ENCODE measurements around the gene CITED2. TPM values are rescaled to one million over a fixed set of nuclear protein-coding genes. Genes with fewer than 3 reads are reported as not detected.

The CITED2 gene
- total RNA-seq, 1 experiment from 2014 or later, result 63.4 TPM

DNA sequence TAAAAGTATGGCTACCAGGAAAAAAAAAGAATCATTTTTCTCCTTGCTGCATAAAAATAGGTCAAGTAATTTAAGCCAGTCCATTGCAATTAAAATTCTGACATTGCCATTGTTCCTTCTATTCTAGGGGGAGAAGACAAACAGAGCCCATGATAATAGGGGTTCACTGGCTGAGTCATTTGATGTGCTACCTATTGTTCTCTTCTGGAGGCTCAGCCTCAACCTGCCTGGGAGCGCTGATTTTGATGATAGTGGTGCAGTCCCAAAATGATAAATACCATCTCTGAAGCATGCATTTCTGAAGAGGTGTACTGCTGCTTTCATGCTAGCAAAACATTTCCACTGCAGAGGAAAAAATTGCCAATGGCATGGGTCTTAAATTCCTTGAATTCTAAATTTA is 5.8 kb downstream of the CITED2 start (continued):
- TF ChIP-seq, protein P1, sequence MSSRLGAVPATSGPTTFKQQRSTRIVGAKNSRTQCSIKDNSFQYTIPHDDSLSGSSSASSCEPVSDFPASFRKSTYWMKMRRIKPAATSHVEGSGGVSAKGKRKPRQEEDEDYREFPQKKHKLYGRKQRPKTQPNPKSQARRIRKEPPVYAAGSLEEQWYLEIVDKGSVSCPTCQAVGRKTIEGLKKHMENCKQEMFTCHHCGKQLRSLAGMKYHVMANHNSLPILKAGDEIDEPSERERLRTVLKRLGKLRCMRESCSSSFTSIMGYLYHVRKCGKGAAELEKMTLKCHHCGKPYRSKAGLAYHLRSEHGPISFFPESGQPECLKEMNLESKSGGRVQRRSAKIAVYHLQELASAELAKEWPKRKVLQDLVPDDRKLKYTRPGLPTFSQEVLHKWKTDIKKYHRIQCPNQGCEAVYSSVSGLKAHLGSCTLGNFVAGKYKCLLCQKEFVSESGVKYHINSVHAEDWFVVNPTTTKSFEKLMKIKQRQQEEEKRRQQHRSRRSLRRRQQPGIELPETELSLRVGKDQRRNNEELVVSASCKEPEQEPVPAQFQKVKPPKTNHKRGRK (CRISPR knock-in tag; IDR thresholded peaks at IDR 0.05; ENCODE audit: borderline replicate concordance), result no peak
- no peak for TF ChIP-seq JAZF1 (CRISPR knock-in tag; IDR thresholded peaks at IDR 0.05)

DNA sequence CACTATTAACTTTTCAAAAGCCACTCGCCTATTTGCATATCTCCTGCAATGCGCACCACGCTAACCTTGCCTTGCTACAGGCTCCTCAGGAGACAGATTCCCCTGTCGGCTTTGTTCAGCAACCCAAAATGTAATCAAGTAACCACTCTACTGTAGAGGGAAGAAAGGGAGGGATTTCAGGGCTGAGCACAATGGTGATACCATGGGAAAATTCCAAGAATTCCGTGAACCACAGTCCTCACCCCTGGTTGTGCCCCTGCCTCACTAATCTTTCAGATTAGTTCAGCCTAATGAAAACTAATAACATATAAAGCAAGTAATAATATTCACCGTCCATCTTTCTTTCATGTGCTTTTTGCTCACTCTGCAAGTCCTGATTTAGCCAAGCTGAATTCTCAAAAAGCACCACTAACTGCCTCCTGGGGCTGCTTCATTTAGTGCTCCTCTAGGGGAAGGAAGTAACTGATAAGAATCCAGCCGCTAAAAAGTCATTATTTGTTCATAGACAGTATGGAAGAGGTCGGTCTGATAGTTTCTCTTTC is 6.6 kb downstream of the CITED2 start:
- peak; percentile 53 for DNase-seq (ENCODE audit: low spot score)
- ChIA-PET CTCF (interaction anchor here (1.0 kb wide), 1 partner anchor 149 kb away, joined by 6 read pairs; no protein-coding TSS in a partner anchor), POLR2A (no interaction called here)
- Mint-ChIP-seq H3K4me1 (peaks cover 74% of the 10 kb centered on the region), H3K27me3 (ENCODE audit: low read depth) (no peaks in the 10 kb centered on the region), H3K27ac (peak overlapping the region; percentile 98), H3K36me3 (peaks cover 13% of the 10 kb centered on the region), H3K9me3 (peaks cover 6% of the 10 kb centered on the region; the same call in 1 of the 2 replicates), H3K4me3 (peak overlapping the region; percentile 36)
- peak; percentile 92 for ATAC-seq
- TF ChIP-seq NFE2L1 (CRISPR knock-in tag; IDR thresholded peaks at IDR 0.05), result no peak
- peak; percentile 98 for TF ChIP-seq TEAD1 (CRISPR knock-in tag; IDR thresholded peaks at IDR 0.05)
- TF ChIP-seq, protein P2, sequence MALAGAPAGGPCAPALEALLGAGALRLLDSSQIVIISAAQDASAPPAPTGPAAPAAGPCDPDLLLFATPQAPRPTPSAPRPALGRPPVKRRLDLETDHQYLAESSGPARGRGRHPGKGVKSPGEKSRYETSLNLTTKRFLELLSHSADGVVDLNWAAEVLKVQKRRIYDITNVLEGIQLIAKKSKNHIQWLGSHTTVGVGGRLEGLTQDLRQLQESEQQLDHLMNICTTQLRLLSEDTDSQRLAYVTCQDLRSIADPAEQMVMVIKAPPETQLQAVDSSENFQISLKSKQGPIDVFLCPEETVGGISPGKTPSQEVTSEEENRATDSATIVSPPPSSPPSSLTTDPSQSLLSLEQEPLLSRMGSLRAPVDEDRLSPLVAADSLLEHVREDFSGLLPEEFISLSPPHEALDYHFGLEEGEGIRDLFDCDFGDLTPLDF (CRISPR knock-in tag; IDR thresholded peaks at IDR 0.05), result no peak
- TF ChIP-seq SP1 (CRISPR knock-in tag; conservative IDR thresholded peaks at IDR 0.05), result 0 out of 2 replicates have a peak, but pooled peaks have one; percentile 21
- TF ChIP-seq ZNF121 (CRISPR knock-in tag; IDR thresholded peaks at IDR 0.05), result no peak
- TF ChIP-seq, protein P3, sequence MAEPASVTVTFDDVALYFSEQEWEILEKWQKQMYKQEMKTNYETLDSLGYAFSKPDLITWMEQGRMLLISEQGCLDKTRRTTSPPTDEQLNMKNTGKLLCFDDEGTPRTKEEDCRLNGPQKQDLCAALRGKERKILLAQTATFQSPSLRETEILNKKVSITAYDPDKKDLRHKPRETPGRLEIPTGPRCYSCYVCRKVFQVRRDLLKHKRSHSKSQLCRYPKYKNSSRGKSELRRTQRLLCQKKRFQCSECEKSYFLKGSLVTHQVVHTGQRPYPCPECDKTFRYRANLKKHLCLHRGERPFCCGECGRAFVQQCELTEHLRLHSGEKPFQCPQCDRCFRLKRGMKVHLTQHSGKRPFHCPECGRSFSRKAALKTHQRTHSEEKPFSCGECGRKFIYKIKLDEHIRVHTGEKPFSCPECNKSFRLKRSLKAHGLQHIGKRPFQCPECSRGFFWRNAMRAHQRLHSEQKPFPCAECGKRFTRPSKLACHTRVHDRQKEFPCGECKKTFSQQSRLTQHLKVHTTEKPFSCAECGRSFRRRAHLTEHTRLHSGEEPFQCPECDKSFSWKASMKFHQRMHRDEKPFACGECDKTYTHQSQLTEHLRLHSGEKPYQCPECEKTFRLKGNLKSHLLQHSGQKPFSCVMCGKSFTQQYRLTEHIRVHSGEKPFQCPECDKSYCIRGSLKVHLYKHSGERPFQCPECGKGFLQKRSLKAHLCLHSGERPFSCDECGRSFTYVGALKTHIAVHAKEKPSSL (CRISPR knock-in tag; conservative IDR thresholded peaks at IDR 0.05), result no peak
- TF ChIP-seq MYBL2 (CRISPR knock-in tag; IDR thresholded peaks at IDR 0.05), result no peak
- peak; percentile 84; the same call in 1 of the 2 replicates for TF ChIP-seq TEAD4 (CRISPR knock-in tag; IDR thresholded peaks at IDR 0.05)
- TF ChIP-seq ZNF219 (CRISPR knock-in tag; IDR thresholded peaks at IDR 0.05; ENCODE audit: borderline replicate concordance), result no peak
- TF ChIP-seq FOXK1 (CRISPR knock-in tag; IDR thresholded peaks at IDR 0.05), result no peak
- TF ChIP-seq, protein P4, sequence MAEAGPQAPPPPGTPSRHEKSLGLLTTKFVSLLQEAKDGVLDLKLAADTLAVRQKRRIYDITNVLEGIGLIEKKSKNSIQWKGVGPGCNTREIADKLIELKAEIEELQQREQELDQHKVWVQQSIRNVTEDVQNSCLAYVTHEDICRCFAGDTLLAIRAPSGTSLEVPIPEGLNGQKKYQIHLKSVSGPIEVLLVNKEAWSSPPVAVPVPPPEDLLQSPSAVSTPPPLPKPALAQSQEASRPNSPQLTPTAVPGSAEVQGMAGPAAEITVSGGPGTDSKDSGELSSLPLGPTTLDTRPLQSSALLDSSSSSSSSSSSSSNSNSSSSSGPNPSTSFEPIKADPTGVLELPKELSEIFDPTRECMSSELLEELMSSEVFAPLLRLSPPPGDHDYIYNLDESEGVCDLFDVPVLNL (CRISPR knock-in tag; IDR thresholded peaks at IDR 0.05; ENCODE audit: borderline replicate concordance, low read depth), result no peak
- TF ChIP-seq, protein P5, sequence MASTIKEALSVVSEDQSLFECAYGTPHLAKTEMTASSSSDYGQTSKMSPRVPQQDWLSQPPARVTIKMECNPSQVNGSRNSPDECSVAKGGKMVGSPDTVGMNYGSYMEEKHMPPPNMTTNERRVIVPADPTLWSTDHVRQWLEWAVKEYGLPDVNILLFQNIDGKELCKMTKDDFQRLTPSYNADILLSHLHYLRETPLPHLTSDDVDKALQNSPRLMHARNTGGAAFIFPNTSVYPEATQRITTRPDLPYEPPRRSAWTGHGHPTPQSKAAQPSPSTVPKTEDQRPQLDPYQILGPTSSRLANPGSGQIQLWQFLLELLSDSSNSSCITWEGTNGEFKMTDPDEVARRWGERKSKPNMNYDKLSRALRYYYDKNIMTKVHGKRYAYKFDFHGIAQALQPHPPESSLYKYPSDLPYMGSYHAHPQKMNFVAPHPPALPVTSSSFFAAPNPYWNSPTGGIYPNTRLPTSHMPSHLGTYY (CRISPR knock-in tag; IDR thresholded peaks at IDR 0.05), result no peak
- TF ChIP-seq RELA (CRISPR knock-in tag; IDR thresholded peaks at IDR 0.05; ENCODE audit: borderline replicate concordance), result no peak
- TF ChIP-seq ETV6 (CRISPR knock-in tag; IDR thresholded peaks at IDR 0.05), result peak; percentile 19; the same call in 1 of the 2 replicates
- TF ChIP-seq CBFB (CRISPR knock-in tag; IDR thresholded peaks at IDR 0.05; ENCODE audit: low read depth), result no peak
- TF ChIP-seq, protein P6, sequence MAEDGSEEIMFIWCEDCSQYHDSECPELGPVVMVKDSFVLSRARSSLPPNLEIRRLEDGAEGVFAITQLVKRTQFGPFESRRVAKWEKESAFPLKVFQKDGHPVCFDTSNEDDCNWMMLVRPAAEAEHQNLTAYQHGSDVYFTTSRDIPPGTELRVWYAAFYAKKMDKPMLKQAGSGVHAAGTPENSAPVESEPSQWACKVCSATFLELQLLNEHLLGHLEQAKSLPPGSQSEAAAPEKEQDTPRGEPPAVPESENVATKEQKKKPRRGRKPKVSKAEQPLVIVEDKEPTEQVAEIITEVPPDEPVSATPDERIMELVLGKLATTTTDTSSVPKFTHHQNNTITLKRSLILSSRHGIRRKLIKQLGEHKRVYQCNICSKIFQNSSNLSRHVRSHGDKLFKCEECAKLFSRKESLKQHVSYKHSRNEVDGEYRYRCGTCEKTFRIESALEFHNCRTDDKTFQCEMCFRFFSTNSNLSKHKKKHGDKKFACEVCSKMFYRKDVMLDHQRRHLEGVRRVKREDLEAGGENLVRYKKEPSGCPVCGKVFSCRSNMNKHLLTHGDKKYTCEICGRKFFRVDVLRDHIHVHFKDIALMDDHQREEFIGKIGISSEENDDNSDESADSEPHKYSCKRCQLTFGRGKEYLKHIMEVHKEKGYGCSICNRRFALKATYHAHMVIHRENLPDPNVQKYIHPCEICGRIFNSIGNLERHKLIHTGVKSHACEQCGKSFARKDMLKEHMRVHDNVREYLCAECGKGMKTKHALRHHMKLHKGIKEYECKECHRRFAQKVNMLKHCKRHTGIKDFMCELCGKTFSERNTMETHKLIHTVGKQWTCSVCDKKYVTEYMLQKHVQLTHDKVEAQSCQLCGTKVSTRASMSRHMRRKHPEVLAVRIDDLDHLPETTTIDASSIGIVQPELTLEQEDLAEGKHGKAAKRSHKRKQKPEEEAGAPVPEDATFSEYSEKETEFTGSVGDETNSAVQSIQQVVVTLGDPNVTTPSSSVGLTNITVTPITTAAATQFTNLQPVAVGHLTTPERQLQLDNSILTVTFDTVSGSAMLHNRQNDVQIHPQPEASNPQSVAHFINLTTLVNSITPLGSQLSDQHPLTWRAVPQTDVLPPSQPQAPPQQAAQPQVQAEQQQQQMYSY (CRISPR knock-in tag; IDR thresholded peaks at IDR 0.05), result no peak
- no peak for TF ChIP-seq NR3C1 (CRISPR knock-in tag; conservative IDR thresholded peaks at IDR 0.05; ENCODE audit: low read depth)
- TF ChIP-seq, protein P7, sequence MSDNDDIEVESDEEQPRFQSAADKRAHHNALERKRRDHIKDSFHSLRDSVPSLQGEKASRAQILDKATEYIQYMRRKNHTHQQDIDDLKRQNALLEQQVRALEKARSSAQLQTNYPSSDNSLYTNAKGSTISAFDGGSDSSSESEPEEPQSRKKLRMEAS (CRISPR knock-in tag; IDR thresholded peaks at IDR 0.05), result peak; percentile 52
- no peak for TF ChIP-seq FOXJ3 (CRISPR knock-in tag; IDR thresholded peaks at IDR 0.05; ENCODE audit: borderline replicate concordance)

Data from WTC11 (cell line).